Panc1 (cell line): ENCODE results near the gene HM13. TPM values are rescaled to one million over a fixed set of nuclear protein-coding genes. Genes with fewer than 3 reads are reported as not detected.

Experiments used
- ATAC-seq: fragments of 200-7000 bp; cut with Tn5 transposase; 2 replicates; pipeline ENCODE4 v1.9.1; 2020; ENCODE audit warnings: mild to moderate bottlenecking, moderate library complexity
- BruUV-seq: library from RNA; stranded (reverse); fragments of 400-500 nt; replicated peaks from 2 replicates; lab custom pipeline; 2021; lab: Mats Ljungman, UMichigan
- CTCF ChIA-PET: fragments of 300-600 bp; sonication (Branson Sonifier 250); formaldehyde crosslinking; loops from one replicate; lab custom pipeline; 2022; ENCODE audit warnings: antibody characterized with exemption; lab: Charles Lee
- POLR2A ChIA-PET: fragments of 300-600 bp; sonication (Branson Sonifier 250); formaldehyde crosslinking; loops from one replicate; lab custom pipeline; 2022; ENCODE audit warnings: antibody characterized with exemption; lab: Charles Lee
- DNase-seq: peaks from one replicate; pipeline ENCODE4 v3.0.0-alpha.2; 2010; ENCODE audit warnings: low read depth, low spot score
- H3K27ac ChIP-seq: 2 replicates; pipeline ENCODE4 v1.5.1; 2011; ENCODE audit warnings: mild to moderate bottlenecking, low read length, inconsistent platforms
- H3K27me3 ChIP-seq: fragments of 200-500 bp; sonication (Bioruptor generic); 2 replicates; pipeline ENCODE4 v1.6.0; 2014; ENCODE audit warnings: low read length, inconsistent platforms; ENCODE audit not compliant: control insufficient read depth, insufficient read depth
- H3K36me3 ChIP-seq: fragments of 200-500 bp; sonication (Bioruptor generic); 2 replicates; pipeline ENCODE4 v1.5.1; 2014; ENCODE audit warnings: inconsistent platforms, mild to moderate bottlenecking, low read length, moderate library complexity; ENCODE audit not compliant: control insufficient read depth, insufficient read depth
- H3K4me1 ChIP-seq: 2 replicates; pipeline ENCODE4 v1.5.1; 2011; ENCODE audit warnings: inconsistent platforms, mild to moderate bottlenecking, low read length, moderate library complexity; ENCODE audit not compliant: control insufficient read depth, insufficient read depth
- H3K4me3 ChIP-seq, 2 experiments: 2 replicates each; pipeline ENCODE4 v1.5.1; 2011 to 2012; ENCODE audit warnings: low read depth in 2 of 2, low read length in 2 of 2, mild to moderate bottlenecking in 2 of 2, inconsistent platforms in 1 of 2, moderate library complexity in 1 of 2
- H3K9me3 ChIP-seq: fragments of 200-500 bp; sonication (Bioruptor generic); 2 replicates; pipeline ENCODE4 v1.5.1; 2014; ENCODE audit warnings: low read depth, mild to moderate bottlenecking, inconsistent platforms, low read length, moderate library complexity; ENCODE audit not compliant: control insufficient read depth, insufficient read depth
- CTCF ChIP-seq: fragments of 450-650 bp; IDR thresholded peaks from 2 replicates; pipeline ENCODE4 v1.5.1; 2017; ENCODE audit warnings: mild to moderate bottlenecking
- POLR2AphosphoS5 ChIP-seq: IDR thresholded peaks from 2 replicates; pipeline ENCODE4 v1.6.1; 2012; ENCODE audit warnings: mild to moderate bottlenecking, low read depth, low read length, moderate library complexity
- REST ChIP-seq, 2 experiments: IDR thresholded peaks; 2 replicates each; pipeline ENCODE4 v1.6.1; 2011 to 2012; ENCODE audit warnings: low read depth in 2 of 2, control low read depth in 1 of 2, low read length in 1 of 2, mild to moderate bottlenecking in 1 of 2, moderate library complexity in 1 of 2; ENCODE audit not compliant: insufficient read depth in 1 of 2
- SIN3A ChIP-seq: IDR thresholded peaks from 2 replicates; pipeline ENCODE4 v1.6.1; 2012; ENCODE audit warnings: low read depth, mild to moderate bottlenecking, low read length, moderate library complexity, borderline replicate concordance; ENCODE audit not compliant: insufficient read depth
- TCF7L2 ChIP-seq: IDR thresholded peaks from 2 replicates; pipeline ENCODE4 v1.6.1; 2011; ENCODE audit warnings: mild to moderate bottlenecking, low read depth, low read length, inconsistent platforms
- in situ Hi-C: cut with HindIII; loops from 2 replicates; pipeline ENCODE4 v1.10.0; 2016; ENCODE audit warnings: low sequenced_read_pairs, low pct_unique_long_range_greater_than_20kb
- intact Hi-C: fragments of 100-400 bp; cut with micrococcal nuclease; formaldehyde crosslinking; loops from one replicate; pipeline ENCODE4 v1.10.0; 2022; ENCODE audit not compliant: unreplicated experiment
- total RNA-seq: library from RNA; stranded (reverse); gene quantifications from one replicate; pipeline ENCODE4 v1.2.1, GENCODE V29; 2021; ENCODE audit not compliant: unreplicated experiment

The HM13 gene
- total RNA-seq, 1 experiment from 2014 or later: 337 TPM

GRCh38 chr20:31562241-31562640 lies 48.0 kb downstream of the HM13 start:
- no peak for DNase-seq
- POLR2A ChIA-PET: interaction anchor here (0.6 kb wide), 2 partner anchors 79 to 158 kb away, joined by 3 to 4 read pairs; no protein-coding TSS in a partner anchor
- in situ Hi-C loops: loop anchor here (10.0 kb wide), 1 partner anchor 63 kb away; no protein-coding TSS in a partner anchor
- TF ChIP-seq POLR2AphosphoS5 (no peak), REST (IDR thresholded peaks at IDR 0.05; ENCODE audit: insufficient read depth in 1 of 2, low read depth in 2 of 2, low read length in 1 of 2) (no peak), TCF7L2 (no peak), SIN3A (no peak), CTCF (no peak)
- intact Hi-C loops: loop anchor here (5.0 kb wide), 1 partner anchor 160 kb away; the partner anchor contains the start of gene BCL2L1
- no peak for ATAC-seq
- no TSS peak for BruUV-seq
- CTCF ChIA-PET: interaction anchor here (0.5 to 5.4 kb wide), 20 partner anchors 11 to 1112 kb away, joined by 3 to 248 read pairs (median 4); a partner anchor contains a TSS
- peaks cover 55% of the 10 kb centered on the region for H3K4me1 ChIP-seq
- peak overlapping the region; percentile 88 for H3K27ac ChIP-seq
- peaks cover 4% of the 10 kb centered on the region; the same call in 1 of the 2 replicates for H3K36me3 ChIP-seq
- H3K27me3 ChIP-seq: no peaks in the 10 kb centered on the region
- no peak overlapping the region for H3K4me3 ChIP-seq
- H3K9me3 ChIP-seq: no peaks in the 10 kb centered on the region

- in situ Hi-C loops (loop anchor here (10.0 kb wide), 1 partner anchor 61 kb away; no protein-coding TSS in a partner anchor), intact Hi-C loops (loop anchor here (5.0 kb wide), 1 partner anchor 158 kb away; the partner anchor contains the start of gene BCL2L1)
- Histone ChIP-seq H3K4me1 (peaks cover 72% of the 10 kb centered on the region), H3K9me3 (no peaks in the 10 kb centered on the region), H3K4me3 (no peak overlapping the region), H3K27me3 (no peaks in the 10 kb centered on the region), H3K36me3 (peaks cover 4% of the 10 kb centered on the region; the same call in 1 of the 2 replicates), H3K27ac (no peak overlapping the region)
- DNase-seq (no peak), ATAC-seq (no peak)
- POLR2A ChIA-PET: no interaction called here
- TF ChIP-seq CTCF: no peak
- TF ChIP-seq REST (IDR thresholded peaks at IDR 0.05; ENCODE audit: insufficient read depth in 1 of 2, low read depth in 2 of 2, low read length in 1 of 2): no peak
- TF ChIP-seq POLR2AphosphoS5: no peak
- no peak for TF ChIP-seq TCF7L2
- no peak for TF ChIP-seq SIN3A
- no TSS peak for BruUV-seq
- CTCF ChIA-PET: interaction anchor here (0.6 kb wide), 3 partner anchors 23 to 730 kb away, joined by 3 to 4 read pairs (median 4); no protein-coding TSS in a partner anchor
These were observed 50.0 kb downstream of the HM13 start for GRCh38 chr20:31564284-31564683.
